GM15510 (cell line): Measurements from ENCODE around the gene NACAD.

Experiments
- POLR2A ChIP-seq: IDR thresholded peaks from 3 replicates; pipeline ENCODE4 v1.6.1; 2011; ENCODE audit warnings: borderline replicate concordance; ENCODE audit not compliant: insufficient read length; ENCODE audit errors: extremely low read depth

NACAD gene

GRCh38 chr7:45085619-45086200 lies 3.1 kb downstream of the NACAD start:
- TF ChIP-seq POLR2A = no peak

- TF ChIP-seq POLR2A = no peak
Observed at GRCh38 chr7:45084901-45085618, 3.7 kb downstream of the NACAD start.

- no peak for TF ChIP-seq POLR2A
Observed at GRCh38 chr7:45084336-45084735, 4.4 kb downstream of the NACAD start.

- no peak for TF ChIP-seq POLR2A
Observed at GRCh38 chr7:45082831-45083331, 5.9 kb downstream of the NACAD start.

- TF ChIP-seq POLR2A = no peak
Observed at GRCh38 chr7:45082031-45082830, 6.5 kb downstream of the NACAD start.

- TF ChIP-seq POLR2A = no peak
Observed at GRCh38 chr7:45081670-45081974, 7.1 kb downstream of the NACAD start.

GRCh38 chr7:45080958-45081669 lies 7.7 kb downstream of the NACAD start:
- no peak for TF ChIP-seq POLR2A

GRCh38 chr7:45080265-45080957 lies 8.4 kb downstream of the NACAD start:
- TF ChIP-seq POLR2A = no peak

GRCh38 chr7:45078125-45078681 lies 10.6 kb downstream of the NACAD start:
- no peak for TF ChIP-seq POLR2A

GRCh38 chr7:45077579-45077978 lies 11.2 kb downstream of the NACAD start:
- TF ChIP-seq POLR2A = no peak

- no peak for TF ChIP-seq POLR2A
Observed at GRCh38 chr7:45076946-45077345, 11.8 kb downstream of the NACAD start.

- TF ChIP-seq POLR2A = no peak
Observed at GRCh38 chr7:45075871-45076796, 12.6 kb downstream of the NACAD start.

- TF ChIP-seq POLR2A = no peak
Observed at GRCh38 chr7:45075355-45075644, 13.5 kb downstream of the NACAD start.

- TF ChIP-seq POLR2A = no peak
Observed at GRCh38 chr7:45074528-45075354, 14.0 kb downstream of the NACAD start.
